HG03108 (cell line): ENCODE data around the gene SKA1.

Experiments
- ATAC-seq: cut with Tn5 transposase; IDR thresholded peaks from one replicate; pipeline ENCODE4 v1.9.1; 2021; ENCODE audit warnings: moderate library complexity; ENCODE audit not compliant: unreplicated experiment

The SKA1 gene

GRCh38 chr18:50374753-50375391, at the start of gene SKA1:
Gene SKA1 (plus strand): TSS chr18:50375046. CDS start chr18:50375831, 785 bp downstream.
- peak; percentile 94 for ATAC-seq

GRCh38 chr18:50327983-50328382, 46.9 kb upstream of the SKA1 start:
- no peak for ATAC-seq

GRCh38 chr18:50330176-50330575, 44.7 kb upstream of the SKA1 start:
- no peak for ATAC-seq

- ATAC-seq = no peak
Observed at GRCh38 chr18:50331691-50332090, 43.2 kb upstream of the SKA1 start.

GRCh38 chr18:50334546-50335152, 40.2 kb upstream of the SKA1 start:
- ATAC-seq = peak; percentile 78

- ATAC-seq = no peak
Observed at GRCh38 chr18:50338122-50338521, 36.7 kb upstream of the SKA1 start.

- no peak for ATAC-seq
Observed at GRCh38 chr18:50338715-50339114, 36.1 kb upstream of the SKA1 start.

- ATAC-seq = no peak
Observed at GRCh38 chr18:50340078-50340477, 34.8 kb upstream of the SKA1 start.

GRCh38 chr18:50341443-50341842, 33.4 kb upstream of the SKA1 start:
- no peak for ATAC-seq

GRCh38 chr18:50350699-50351098, 24.1 kb upstream of the SKA1 start:
- no peak for ATAC-seq

GRCh38 chr18:50356036-50356945, 18.6 kb upstream of the SKA1 start:
- ATAC-seq = peak; percentile 69

GRCh38 chr18:50358844-50359243, 16.0 kb upstream of the SKA1 start:
- no peak for ATAC-seq

- ATAC-seq = no peak
Observed at GRCh38 chr18:50359806-50360205, 15.0 kb upstream of the SKA1 start.

GRCh38 chr18:50360611-50361010, 14.2 kb upstream of the SKA1 start:
- no peak for ATAC-seq

GRCh38 chr18:50369672-50370071, 5.2 kb upstream of the SKA1 start:
- no peak for ATAC-seq

GRCh38 chr18:50372743-50373142, 2.1 kb upstream of the SKA1 start:
- no peak for ATAC-seq

- no peak for ATAC-seq
Observed at GRCh38 chr18:50373561-50374219, 1.2 kb upstream of the SKA1 start.

- ATAC-seq = no peak
Observed at GRCh38 chr18:50374220-50374752, 560 bp upstream of the SKA1 start.

GRCh38 chr18:50377061-50377798, 2.4 kb downstream of the SKA1 start:
- no peak for ATAC-seq

- no peak for ATAC-seq
Observed at GRCh38 chr18:50388988-50389387, 14.1 kb downstream of the SKA1 start.
